Kidney tubule cell (primary cell): ENCODE measurements around the gene AMOT.

ENCODE experiments used
- DNase-seq: peaks from one replicate; pipeline ENCODE4 v3.0.0-alpha.2; 2018; ENCODE audit warnings: low spot score

The AMOT gene

GRCh38 chrX:112738347-112739033 is 102.1 kb downstream of the AMOT start:
- no peak for DNase-seq

DNA sequence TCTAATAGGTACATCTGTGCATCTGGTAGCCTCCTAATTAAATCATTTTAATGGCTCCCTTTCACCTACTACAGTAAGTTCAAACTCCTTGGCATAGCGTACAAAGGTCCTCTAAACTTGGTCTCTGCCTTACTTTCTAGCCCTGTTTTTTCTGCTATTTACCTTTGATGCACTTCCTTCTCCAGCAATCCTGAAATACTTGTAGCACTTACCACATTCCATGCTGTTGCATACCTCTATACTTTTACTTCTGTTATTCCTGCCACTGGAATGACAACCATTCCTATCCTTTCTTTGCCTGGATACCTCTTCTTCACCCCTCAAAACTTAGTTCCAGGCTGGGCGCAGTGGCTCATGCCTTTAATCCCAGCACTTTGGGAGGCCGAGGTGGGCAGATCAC is 104.3 kb downstream of the AMOT start:
- no peak for DNase-seq

- DNase-seq = no peak
Observed at GRCh38 chrX:112735147-112735546, 105.5 kb downstream of the AMOT start.

- peak; percentile 14 for DNase-seq
Observed at GRCh38 chrX:112734290-112734689, 106.3 kb downstream of the AMOT start.

DNA sequence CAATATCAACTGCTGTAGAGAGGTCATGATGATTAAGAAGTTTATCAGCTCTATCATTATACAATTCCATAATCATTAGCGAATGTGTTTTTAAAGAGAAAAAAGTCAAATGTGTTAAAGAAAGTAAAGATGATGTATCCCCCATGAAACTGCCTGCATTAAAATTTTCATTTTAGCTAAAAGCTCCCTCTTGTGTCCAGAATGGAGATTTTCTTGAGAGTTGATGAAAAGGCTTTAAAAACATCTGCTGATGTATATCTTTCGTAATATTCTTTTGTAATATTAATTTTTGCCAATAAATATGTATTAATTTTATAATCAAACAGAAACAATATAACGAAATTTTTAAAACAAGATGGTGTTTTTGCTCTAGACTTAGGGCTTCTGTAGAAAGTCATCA is 108.8 kb downstream of the AMOT start:
- DNase-seq = no peak
